Stimulated activated CD8-positive, alpha-beta memory T cell treated with anti-CD3 and anti-CD28 coated beads, Interleukin-7, amount 100 ng/mL, for 48 hours (primary cell): ENCODE data around the gene MYADML2.
A peak's percentile ranks its signal among the peaks of the same experiment; 100 is the strongest.

Experiments used
- DNase-seq, 2 donors: peaks; one replicate each; pipeline ENCODE4 v3.0.0-alpha.2; 2020; ENCODE audit warnings: low read depth in 1 of 2; ENCODE audit errors: extremely low read depth in 1 of 2

MYADML2 gene

GRCh38 chr17:81940538-81941483 is 6.2 kb downstream of the MYADML2 start:
- no peak for DNase-seq

- DNase-seq, result no peak
Measured at GRCh38 chr17:81939881-81940385, 7.1 kb downstream of the MYADML2 start.

- no peak for DNase-seq
Measured at GRCh38 chr17:81939218-81939617, 7.8 kb downstream of the MYADML2 start.

- no peak for DNase-seq
Measured at GRCh38 chr17:81935709-81936084, 11.3 kb downstream of the MYADML2 start.

- no peak for DNase-seq
Measured at GRCh38 chr17:81934850-81935708, 12.0 kb downstream of the MYADML2 start.

GRCh38 chr17:81934098-81934757 is 12.8 kb downstream of the MYADML2 start:
- no peak for DNase-seq

- no peak for DNase-seq
Measured at GRCh38 chr17:81933178-81933699, 13.8 kb downstream of the MYADML2 start.

- DNase-seq, result no peak
Measured at GRCh38 chr17:81932333-81932983, 14.6 kb downstream of the MYADML2 start.

GRCh38 chr17:81931557-81932332 is 15.3 kb downstream of the MYADML2 start:
- no peak for DNase-seq

- DNase-seq, result no peak
Measured at GRCh38 chr17:81931189-81931556, 15.9 kb downstream of the MYADML2 start.

- DNase-seq, result no peak
Measured at GRCh38 chr17:81930142-81931125, 16.6 kb downstream of the MYADML2 start.

GRCh38 chr17:81929253-81930141 is 17.5 kb downstream of the MYADML2 start:
- no peak for DNase-seq

- no peak for DNase-seq
Measured at GRCh38 chr17:81928544-81929252, 18.3 kb downstream of the MYADML2 start.

GRCh38 chr17:81927653-81928543 is 19.1 kb downstream of the MYADML2 start, which contains the start of gene MAFG:
TSS of gene MAFG (minus strand) at chr17:81927735. CDS start at chr17:81923185, 4,550 bp downstream.
- peak; percentile 77 to 83 for DNase-seq

GRCh38 chr17:81927152-81927652 is 19.8 kb downstream of the MYADML2 start:
- no peak for DNase-seq
